Mesenchymal stem cell (in vitro differentiated cells and primary cell): ENCODE results near the gene EML6.

Experiments used
- DNase-seq: peaks from one replicate; pipeline ENCODE4 v3.0.0-alpha.2; 2013
- H2AFZ ChIP-seq: one replicate; pipeline ENCODE4 v1.6.1; 2013; ENCODE audit warnings: low read depth, mild to moderate bottlenecking, control low read depth, inconsistent platforms, low read length, moderate library complexity
- H2AK5ac ChIP-seq: 2 replicates; pipeline ENCODE4 v1.6.1; 2013; ENCODE audit warnings: low read length, moderate library complexity, mild to moderate bottlenecking, inconsistent platforms; ENCODE audit not compliant: severe bottlenecking
- H2BK120ac ChIP-seq: one replicate; pipeline ENCODE4 v1.6.1; 2013; ENCODE audit warnings: low read depth, mild to moderate bottlenecking, inconsistent platforms, low read length, moderate library complexity
- H2BK12ac ChIP-seq, 2 experiments: one replicate each; pipeline ENCODE4 v1.6.1; 2013; ENCODE audit warnings: inconsistent platforms in 2 of 2, low read length in 2 of 2, mild to moderate bottlenecking in 2 of 2, moderate library complexity in 2 of 2, control low read depth in 1 of 2
- H2BK15ac ChIP-seq: one replicate; pipeline ENCODE4 v1.6.1; 2013; ENCODE audit warnings: mild to moderate bottlenecking, low read depth, inconsistent platforms; ENCODE audit not compliant: poor library complexity, severe bottlenecking
- H2BK5ac ChIP-seq: 2 replicates; pipeline ENCODE4 v1.6.1; 2013; ENCODE audit warnings: low read depth, mild to moderate bottlenecking, low read length, control low read depth, inconsistent platforms; ENCODE audit not compliant: poor library complexity, severe bottlenecking
- H3K14ac ChIP-seq, 2 experiments: one replicate each; pipeline ENCODE4 v1.6.1; 2013; ENCODE audit warnings: inconsistent platforms in 2 of 2, low read length in 2 of 2, control low read depth in 1 of 2, mild to moderate bottlenecking in 1 of 2, moderate library complexity in 1 of 2
- H3K18ac ChIP-seq, 2 experiments: one replicate each; pipeline ENCODE4 v1.6.1; 2013; ENCODE audit warnings: inconsistent platforms in 2 of 2, low read length in 2 of 2, control low read depth in 1 of 2, low read depth in 1 of 2, mild to moderate bottlenecking in 1 of 2
- H3K23ac ChIP-seq, 2 experiments: one replicate each; pipeline ENCODE4 v1.6.1; 2013; ENCODE audit warnings: inconsistent platforms in 2 of 2, low read length in 2 of 2, mild to moderate bottlenecking in 2 of 2, moderate library complexity in 2 of 2, control low read depth in 1 of 2
- H3K27ac ChIP-seq: 2 replicates; pipeline ENCODE4 v1.5.1; 2013; ENCODE audit warnings: mild to moderate bottlenecking, moderate library complexity, low read length, control low read depth, inconsistent platforms; ENCODE audit not compliant: poor library complexity, severe bottlenecking
- H3K27me3 ChIP-seq, 2 experiments: 2 replicates each; pipeline versions ENCODE4 v1.6.1 to v1.7.0; 2013; ENCODE audit warnings: low read length in 2 of 2, mild to moderate bottlenecking in 2 of 2, moderate library complexity in 2 of 2, control low read depth in 1 of 2, inconsistent platforms in 1 of 2; ENCODE audit not compliant: control insufficient read depth in 1 of 2, insufficient read depth in 1 of 2
- H3K36me3 ChIP-seq, 2 experiments: 2 replicates each; pipeline versions ENCODE4 v1.6.1 to v1.7.0; 2013; ENCODE audit warnings: low read length in 2 of 2, control low read depth in 1 of 2, inconsistent platforms in 1 of 2, low read depth in 1 of 2, mild to moderate bottlenecking in 1 of 2; ENCODE audit not compliant: insufficient read depth in 2 of 2, control insufficient read depth in 1 of 2
- H3K4ac ChIP-seq, 2 experiments: one replicate each; pipeline ENCODE4 v1.6.1; 2013; ENCODE audit warnings: inconsistent platforms in 2 of 2, low read length in 2 of 2, mild to moderate bottlenecking in 2 of 2, moderate library complexity in 2 of 2, control low read depth in 1 of 2, low read depth in 1 of 2
- H3K4me1 ChIP-seq: 2 replicates; pipeline ENCODE4 v1.6.1; 2013; ENCODE audit warnings: low read depth, low read length, control low read depth; ENCODE audit not compliant: control insufficient read depth, insufficient read depth
- H3K4me2 ChIP-seq: 2 replicates; pipeline ENCODE4 v1.6.1; 2013; ENCODE audit warnings: low read length, mild to moderate bottlenecking, inconsistent platforms; ENCODE audit not compliant: poor library complexity, severe bottlenecking
- H3K4me3 ChIP-seq, 2 experiments: 2 replicates each; pipeline versions ENCODE4 v1.5.1 to v1.7.0; 2013; ENCODE audit warnings: low read length in 2 of 2, mild to moderate bottlenecking in 2 of 2, control low read depth in 1 of 2, low read depth in 1 of 2; ENCODE audit not compliant: insufficient read depth in 1 of 2
- H3K79me1 ChIP-seq: replicated peaks from 2 replicates; pipeline ENCODE4 v1.6.1; 2013; ENCODE audit warnings: mild to moderate bottlenecking, control low read depth, low read length, inconsistent platforms; ENCODE audit not compliant: poor library complexity, severe bottlenecking
- H3K9ac ChIP-seq: 2 replicates; pipeline ENCODE4 v1.7.0; 2013; ENCODE audit warnings: mild to moderate bottlenecking, low read length, moderate library complexity
- H3K9me3 ChIP-seq: 2 replicates; pipeline ENCODE4 v1.7.0; 2013; ENCODE audit warnings: mild to moderate bottlenecking, low read length; ENCODE audit not compliant: control insufficient read depth
- H4K8ac ChIP-seq: one replicate; pipeline ENCODE4 v1.6.1; 2013; ENCODE audit warnings: inconsistent platforms, mild to moderate bottlenecking, low read length, moderate library complexity
- H4K91ac ChIP-seq: one replicate; pipeline ENCODE4 v1.6.1; 2013; ENCODE audit warnings: mild to moderate bottlenecking, low read length, inconsistent platforms
- WGBS: methylation state at CpG from one replicate; pipeline ENCODE4 v1.1.7; 2013; ENCODE audit warnings: mixed read lengths; 5-methylcytosine and 5-hydroxymethylcytosine counted together

Gene EML6

GRCh38 chr2:54712516-54712915 is 10.9 kb upstream of the EML6 start:
- 95% methylated on average over 6 of the region's 6 CpGs for WGBS

GRCh38 chr2:54714996-54715395 is 8.5 kb upstream of the EML6 start:
- no peak overlapping the region for H4K91ac ChIP-seq

More at GRCh38 chr2:54712516-54712915, 10.9 kb upstream of the EML6 start:
- Histone ChIP-seq H3K27me3 (peaks cover 0 to 12% of the 10 kb centered on the region in 2 experiments), H2BK15ac (no peak overlapping the region), H3K27ac (no peak overlapping the region), H3K18ac (no peak overlapping the region), H2BK5ac (no peak overlapping the region), H3K23ac (no peak overlapping the region), H3K4me1 (peaks cover 2% of the 10 kb centered on the region), H2BK12ac (no peak overlapping the region), H3K4me2 (no peak overlapping the region), H2AK5ac (no peak overlapping the region), H3K4ac (no peak overlapping the region), H3K4me3 (no peak overlapping the region), H2BK120ac (no peak overlapping the region), H2AFZ (no peak overlapping the region), H3K79me1 (no peaks in the 10 kb centered on the region), H3K14ac (no peak overlapping the region), H4K8ac (no peak overlapping the region), H4K91ac (no peak overlapping the region), H3K36me3 (no peaks in the 10 kb centered on the region), H3K9me3 (no peaks in the 10 kb centered on the region), H3K9ac (no peak overlapping the region)
- no peak for DNase-seq

GRCh38 chr2:54716375-54716774 is 7.1 kb upstream of the EML6 start:
- Histone ChIP-seq H4K8ac (no peak overlapping the region), H3K27ac (no peak overlapping the region), H3K9ac (no peak overlapping the region), H3K4me2 (no peak overlapping the region), H3K4me1 (no peaks in the 10 kb centered on the region), H2BK5ac (no peak overlapping the region), H3K4me3 (no peak overlapping the region), H3K79me1 (no peaks in the 10 kb centered on the region), H3K23ac (no peak overlapping the region), H3K27me3 (no peaks in the 10 kb centered on the region), H2BK120ac (no peak overlapping the region), H2BK12ac (no peak overlapping the region), H3K36me3 (no peaks in the 10 kb centered on the region), H4K91ac (no peak overlapping the region), H3K4ac (no peak overlapping the region), H3K14ac (no peak overlapping the region), H3K18ac (no peak overlapping the region), H2AFZ (no peak overlapping the region), H3K9me3 (no peaks in the 10 kb centered on the region), H2BK15ac (no peak overlapping the region), H2AK5ac (no peak overlapping the region)
- DNase-seq = no peak

More at GRCh38 chr2:54714996-54715395, 8.5 kb upstream of the EML6 start:
- no peak overlapping the region for H2AFZ ChIP-seq
- no peak overlapping the region for H3K18ac ChIP-seq
- no peak overlapping the region for H2BK5ac ChIP-seq
- H3K23ac ChIP-seq = no peak overlapping the region
- no peak overlapping the region for H4K8ac ChIP-seq
- WGBS = 56% methylated on average over 2 of the region's 4 CpGs
- H2BK12ac ChIP-seq = no peak overlapping the region
- no peaks in the 10 kb centered on the region for H3K79me1 ChIP-seq
- H2BK15ac ChIP-seq = no peak overlapping the region
- no peaks in the 10 kb centered on the region for H3K27me3 ChIP-seq
- H3K4me2 ChIP-seq = no peak overlapping the region
- H3K27ac ChIP-seq = no peak overlapping the region
- H2AK5ac ChIP-seq = no peak overlapping the region
- no peaks in the 10 kb centered on the region for H3K4me1 ChIP-seq
- no peaks in the 10 kb centered on the region for H3K9me3 ChIP-seq
- no peak for DNase-seq
- no peak overlapping the region for H3K9ac ChIP-seq
- H3K36me3 ChIP-seq = no peaks in the 10 kb centered on the region
- H3K4me3 ChIP-seq = no peak overlapping the region
- no peak overlapping the region for H3K14ac ChIP-seq
- no peak overlapping the region for H3K4ac ChIP-seq
- H2BK120ac ChIP-seq = no peak overlapping the region

GRCh38 chr2:54720563-54720962 is 2.9 kb upstream of the EML6 start:
- Histone ChIP-seq H3K18ac (no peak overlapping the region), H3K9me3 (no peaks in the 10 kb centered on the region), H3K4me1 (peaks cover 7% of the 10 kb centered on the region), H2AFZ (no peak overlapping the region), H3K4me2 (no peak overlapping the region), H2BK120ac (no peak overlapping the region), H2BK5ac (no peak overlapping the region), H3K4me3 (no peak overlapping the region), H2BK12ac (no peak overlapping the region), H3K4ac (no peak overlapping the region), H3K79me1 (peaks cover 1% of the 10 kb centered on the region), H4K91ac (no peak overlapping the region), H2AK5ac (no peak overlapping the region), H3K27me3 (peaks cover 5 to 6% of the 10 kb centered on the region in 2 experiments), H2BK15ac (no peak overlapping the region), H3K23ac (no peak overlapping the region), H3K36me3 (no peaks in the 10 kb centered on the region), H3K27ac (no peak overlapping the region), H3K9ac (no peak overlapping the region), H3K14ac (no peak overlapping the region), H4K8ac (no peak overlapping the region)
- no peak for DNase-seq
- 74% methylated on average over 2 of the region's 2 CpGs for WGBS
